OCI-LY1 (cell line): ENCODE data around the gene ST6GALNAC4.

Source experiments
- H2AFZ ChIP-seq: fragments of 200-600 bp; sonication (generic), shearing (Covaris generic); 2 replicates; pipeline ENCODE4 v1.6.0; 2014; ENCODE audit warnings: antibody characterized with exemption, mild to moderate bottlenecking, low read length
- H3F3A ChIP-seq: fragments of 200-600 bp; sonication (generic), shearing (Covaris generic); 2 replicates; pipeline ENCODE4 v1.6.0; 2014; ENCODE audit warnings: mild to moderate bottlenecking, antibody characterized with exemption, low read length, moderate library complexity; ENCODE audit not compliant: insufficient read depth
- H3K27ac ChIP-seq: fragments of 200-600 bp; sonication (generic); 2 replicates; pipeline ENCODE4 v1.5.1; 2014; ENCODE audit warnings: low read length, mixed run types, mild to moderate bottlenecking, low read depth; ENCODE audit not compliant: poor library complexity, severe bottlenecking
- H3K27me3 ChIP-seq: fragments of 200-600 bp; sonication (generic); 2 replicates; pipeline ENCODE4 v1.6.0; 2014; ENCODE audit warnings: antibody characterized with exemption, mild to moderate bottlenecking, low read length, moderate library complexity; ENCODE audit not compliant: insufficient read depth
- H3K36me3 ChIP-seq: fragments of 200-600 bp; sonication (generic); 2 replicates; pipeline ENCODE4 v1.6.1; 2014; ENCODE audit warnings: mild to moderate bottlenecking, antibody characterized with exemption, low read length, moderate library complexity, mixed read lengths; ENCODE audit not compliant: insufficient read depth
- H3K4me1 ChIP-seq: fragments of 200-600 bp; sonication (generic); 2 replicates; pipeline ENCODE4 v1.5.1; 2014; ENCODE audit warnings: mild to moderate bottlenecking, low read length, moderate library complexity; ENCODE audit not compliant: insufficient read depth, severe bottlenecking
- H3K4me2 ChIP-seq: fragments of 200-600 bp; sonication (generic), shearing (Covaris generic); 2 replicates; pipeline ENCODE4 v1.6.1; 2014; ENCODE audit warnings: low read length
- H3K4me3 ChIP-seq: fragments of 200-600 bp; sonication (generic); 2 replicates; pipeline ENCODE4 v1.5.1; 2014; ENCODE audit warnings: low read length, low read depth, mild to moderate bottlenecking, mixed read lengths; ENCODE audit not compliant: poor library complexity, severe bottlenecking
- H3K79me2 ChIP-seq: fragments of 200-600 bp; shearing (Covaris generic); 2 replicates; pipeline ENCODE4 v1.6.1; 2016; ENCODE audit warnings: mixed run types, low read length, mixed read lengths; ENCODE audit not compliant: insufficient read depth
- H3K9ac ChIP-seq: fragments of 200-600 bp; sonication (generic), shearing (Covaris generic); 2 replicates; pipeline ENCODE4 v1.6.1; 2014; ENCODE audit warnings: mild to moderate bottlenecking, low read length, mixed read lengths
- H3K9me2 ChIP-seq: fragments of 200-600 bp; sonication (generic), shearing (Covaris generic); 2 replicates; pipeline ENCODE4 v1.6.1; 2014; ENCODE audit warnings: low read depth, mild to moderate bottlenecking, low read length, mixed read lengths
- H3K9me3 ChIP-seq: fragments of 200-600 bp; shearing (Covaris generic); 2 replicates; pipeline ENCODE4 v1.6.1; 2014; ENCODE audit warnings: low read length, mixed read lengths
- H4K20me1 ChIP-seq: fragments of 200-600 bp; sonication (generic), shearing (Covaris generic); 2 replicates; pipeline ENCODE4 v1.6.0; 2016; ENCODE audit warnings: mild to moderate bottlenecking, low read length; ENCODE audit not compliant: insufficient read depth
- EZH2 ChIP-seq: fragments of 200-600 bp; sonication (generic), shearing (Covaris generic); IDR thresholded peaks from 2 replicates; pipeline ENCODE4 v1.8.0; 2017; ENCODE audit warnings: borderline replicate concordance, mixed run types, mild to moderate bottlenecking, antibody characterized with exemption, low read length, moderate library complexity, mixed read lengths
- TF ChIP-seq, protein P1 (sequence below): fragments of 200-600 bp; sonication (generic), shearing (Covaris generic); IDR thresholded peaks from 2 replicates; pipeline ENCODE4 v1.5.1; 2017; ENCODE audit warnings: mild to moderate bottlenecking, antibody characterized with exemption, low read length, moderate library complexity, mixed read lengths

Gene ST6GALNAC4

GRCh38 chr9:127959398-127959797 is 42.6 kb upstream of the ST6GALNAC4 start:
- no peaks in the 10 kb centered on the region for H3F3A ChIP-seq
- H2AFZ ChIP-seq, result no peak overlapping the region
- H3K9ac ChIP-seq, result no peak overlapping the region
- peaks cover 25% of the 10 kb centered on the region for H3K36me3 ChIP-seq
- H3K4me2 ChIP-seq, result no peak overlapping the region
- H3K27me3 ChIP-seq, result no peaks in the 10 kb centered on the region
- peaks cover 34% of the 10 kb centered on the region for H3K4me1 ChIP-seq
- no peak overlapping the region for H3K4me3 ChIP-seq
- H4K20me1 ChIP-seq, result no peaks in the 10 kb centered on the region
- no peaks in the 10 kb centered on the region for H3K9me3 ChIP-seq
- peaks cover 67% of the 10 kb centered on the region for H3K79me2 ChIP-seq
- H3K9me2 ChIP-seq, result no peaks in the 10 kb centered on the region
- H3K27ac ChIP-seq, result no peak overlapping the region
- TF ChIP-seq EZH2, result no peak
- TF ChIP-seq, protein P1, sequence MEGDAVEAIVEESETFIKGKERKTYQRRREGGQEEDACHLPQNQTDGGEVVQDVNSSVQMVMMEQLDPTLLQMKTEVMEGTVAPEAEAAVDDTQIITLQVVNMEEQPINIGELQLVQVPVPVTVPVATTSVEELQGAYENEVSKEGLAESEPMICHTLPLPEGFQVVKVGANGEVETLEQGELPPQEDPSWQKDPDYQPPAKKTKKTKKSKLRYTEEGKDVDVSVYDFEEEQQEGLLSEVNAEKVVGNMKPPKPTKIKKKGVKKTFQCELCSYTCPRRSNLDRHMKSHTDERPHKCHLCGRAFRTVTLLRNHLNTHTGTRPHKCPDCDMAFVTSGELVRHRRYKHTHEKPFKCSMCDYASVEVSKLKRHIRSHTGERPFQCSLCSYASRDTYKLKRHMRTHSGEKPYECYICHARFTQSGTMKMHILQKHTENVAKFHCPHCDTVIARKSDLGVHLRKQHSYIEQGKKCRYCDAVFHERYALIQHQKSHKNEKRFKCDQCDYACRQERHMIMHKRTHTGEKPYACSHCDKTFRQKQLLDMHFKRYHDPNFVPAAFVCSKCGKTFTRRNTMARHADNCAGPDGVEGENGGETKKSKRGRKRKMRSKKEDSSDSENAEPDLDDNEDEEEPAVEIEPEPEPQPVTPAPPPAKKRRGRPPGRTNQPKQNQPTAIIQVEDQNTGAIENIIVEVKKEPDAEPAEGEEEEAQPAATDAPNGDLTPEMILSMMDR, result no peak

DNA sequence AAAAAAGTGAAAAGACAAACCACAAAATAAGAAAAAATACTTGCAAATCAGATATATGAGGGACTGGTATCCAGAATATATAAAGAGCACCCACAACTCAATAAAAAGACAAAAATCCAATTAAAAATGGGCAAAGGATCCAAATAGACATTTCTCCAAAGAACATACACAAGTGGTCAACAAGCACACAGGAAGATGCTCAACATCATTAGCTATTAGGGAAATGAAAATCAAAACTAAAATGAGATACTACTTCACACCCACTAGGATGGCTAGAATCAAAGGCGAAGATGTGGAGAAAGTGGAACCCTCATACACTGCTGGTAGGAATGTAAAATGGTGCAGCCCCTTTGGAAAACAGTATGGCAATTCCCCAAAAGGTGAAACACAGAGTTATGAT is 41.9 kb upstream of the ST6GALNAC4 start:
- TF ChIP-seq, protein P1, result no peak
- no peak for TF ChIP-seq EZH2
- no peaks in the 10 kb centered on the region for H3F3A ChIP-seq
- peaks cover 20% of the 10 kb centered on the region for H3K36me3 ChIP-seq
- H3K9ac ChIP-seq, result no peak overlapping the region
- peaks cover 67% of the 10 kb centered on the region for H3K79me2 ChIP-seq
- H3K27ac ChIP-seq, result no peak overlapping the region
- no peaks in the 10 kb centered on the region for H4K20me1 ChIP-seq
- no peaks in the 10 kb centered on the region for H3K9me2 ChIP-seq
- peaks cover 34% of the 10 kb centered on the region for H3K4me1 ChIP-seq
- H2AFZ ChIP-seq, result no peak overlapping the region
- H3K4me3 ChIP-seq, result no peak overlapping the region
- H3K9me3 ChIP-seq, result no peaks in the 10 kb centered on the region
- H3K4me2 ChIP-seq, result no peak overlapping the region
- no peaks in the 10 kb centered on the region for H3K27me3 ChIP-seq

GRCh38 chr9:127955294-127956015 is 38.6 kb upstream of the ST6GALNAC4 start:
- Histone ChIP-seq H3K79me2 (peaks cover 56% of the 10 kb centered on the region), H4K20me1 (no peaks in the 10 kb centered on the region), H3K4me3 (no peak overlapping the region), H2AFZ (no peak overlapping the region), H3K9me2 (no peaks in the 10 kb centered on the region), H3K27me3 (no peaks in the 10 kb centered on the region), H3F3A (no peaks in the 10 kb centered on the region), H3K4me1 (peaks cover 27% of the 10 kb centered on the region), H3K36me3 (peaks cover 19% of the 10 kb centered on the region; the same call in 1 of the 2 replicates), H3K27ac (peak overlapping the region; percentile 34), H3K9me3 (no peaks in the 10 kb centered on the region), H3K9ac (no peak overlapping the region; the same call in 1 of the 2 replicates), H3K4me2 (peak overlapping the region; percentile 21; the same call in 1 of the 2 replicates)
- TF ChIP-seq EZH2, result no peak
- TF ChIP-seq, protein P1, result peak; percentile 78
